ENCODE results near the gene CDK6.

- TF ChIP-seq, protein P1, sequence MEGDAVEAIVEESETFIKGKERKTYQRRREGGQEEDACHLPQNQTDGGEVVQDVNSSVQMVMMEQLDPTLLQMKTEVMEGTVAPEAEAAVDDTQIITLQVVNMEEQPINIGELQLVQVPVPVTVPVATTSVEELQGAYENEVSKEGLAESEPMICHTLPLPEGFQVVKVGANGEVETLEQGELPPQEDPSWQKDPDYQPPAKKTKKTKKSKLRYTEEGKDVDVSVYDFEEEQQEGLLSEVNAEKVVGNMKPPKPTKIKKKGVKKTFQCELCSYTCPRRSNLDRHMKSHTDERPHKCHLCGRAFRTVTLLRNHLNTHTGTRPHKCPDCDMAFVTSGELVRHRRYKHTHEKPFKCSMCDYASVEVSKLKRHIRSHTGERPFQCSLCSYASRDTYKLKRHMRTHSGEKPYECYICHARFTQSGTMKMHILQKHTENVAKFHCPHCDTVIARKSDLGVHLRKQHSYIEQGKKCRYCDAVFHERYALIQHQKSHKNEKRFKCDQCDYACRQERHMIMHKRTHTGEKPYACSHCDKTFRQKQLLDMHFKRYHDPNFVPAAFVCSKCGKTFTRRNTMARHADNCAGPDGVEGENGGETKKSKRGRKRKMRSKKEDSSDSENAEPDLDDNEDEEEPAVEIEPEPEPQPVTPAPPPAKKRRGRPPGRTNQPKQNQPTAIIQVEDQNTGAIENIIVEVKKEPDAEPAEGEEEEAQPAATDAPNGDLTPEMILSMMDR (IDR thresholded peaks at IDR 0.05): no peak
- no peak for TF ChIP-seq POLR2AphosphoS5 (IDR thresholded peaks at IDR 0.05)
Observed at GRCh38 chr7:92680442-92680841, 155.9 kb downstream of the CDK6 start.

Data from prostate gland (tissue), 2 donors.